GM18870 (cell line): ENCODE measurements around the gene AP3S1.
"Not testable (repeated sequence)": the region's sequence is repeated elsewhere in the genome, so short reads cannot be mapped to it uniquely, and the experiment has no call there.

Source experiments
- ATAC-seq: cut with Tn5 transposase; IDR thresholded peaks from one replicate; pipeline ENCODE4 v1.9.1; 2021; ENCODE audit warnings: moderate library complexity; ENCODE audit not compliant: unreplicated experiment

Gene AP3S1

DNA sequence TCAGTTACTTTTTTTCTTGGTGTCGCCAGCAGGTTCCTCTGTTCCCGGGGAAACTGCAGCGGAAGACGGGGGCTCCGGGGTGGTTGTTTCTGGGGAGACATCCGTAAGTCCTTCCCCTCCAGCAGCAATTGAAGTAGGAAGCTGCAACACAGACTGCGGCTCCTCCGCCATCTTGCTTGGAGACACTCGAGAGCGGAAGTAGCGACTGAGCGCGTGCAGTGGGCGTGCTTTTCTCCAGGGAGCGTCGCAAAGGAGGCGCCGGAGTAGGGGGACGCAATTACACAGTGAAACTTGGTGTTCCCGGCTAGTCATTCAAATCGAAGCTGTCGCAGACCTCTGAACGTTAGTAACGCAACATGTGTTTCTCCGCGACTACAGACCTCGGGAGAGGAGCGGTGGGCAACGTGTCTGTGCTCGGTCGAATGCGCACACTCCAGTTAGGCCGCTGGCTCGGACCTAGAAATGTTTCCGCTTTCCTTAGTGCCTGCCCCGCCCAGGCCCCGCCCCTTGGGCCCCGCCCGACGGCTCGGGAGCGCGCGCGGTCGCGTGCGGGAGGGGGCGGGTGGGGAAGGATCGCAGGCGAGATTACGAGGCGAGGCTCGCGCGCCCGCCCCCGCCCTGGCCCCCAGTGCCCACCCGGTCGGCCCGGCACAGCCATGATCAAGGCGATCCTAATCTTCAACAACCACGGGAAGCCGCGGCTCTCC is at the start of gene AP3S1, which contains the start of gene ATG12:
AP3S1 (plus strand) TSS at position 554 of the 707 bp plus-strand sequence; CDS start at position 657, 103 bp downstream.
ATG12 (minus strand) TSS at position 184 of the 707 bp plus-strand sequence; CDS start at position 171, 13 bp downstream.
- peak; percentile 83 for ATAC-seq

DNA sequence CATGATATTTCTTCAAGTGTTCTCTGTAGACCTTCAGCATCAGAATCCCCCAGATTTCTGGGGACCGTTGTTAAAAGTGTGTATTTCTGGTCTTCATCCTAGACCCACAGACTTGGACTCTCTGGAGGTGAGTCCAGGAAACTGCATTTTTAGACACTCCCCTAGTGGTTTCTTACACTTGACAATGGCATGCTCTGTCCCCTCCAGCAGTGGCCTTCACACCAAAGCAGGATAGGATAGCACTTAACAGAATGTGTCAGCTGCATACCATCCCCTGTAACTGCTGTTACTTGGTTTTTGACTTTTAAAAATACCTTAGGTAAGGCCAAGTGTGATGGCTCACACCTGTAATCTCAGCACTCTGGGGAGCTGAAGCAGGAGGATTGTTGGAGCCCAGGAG is 46.0 kb upstream of the AP3S1 start:
- no peak for ATAC-seq

DNA sequence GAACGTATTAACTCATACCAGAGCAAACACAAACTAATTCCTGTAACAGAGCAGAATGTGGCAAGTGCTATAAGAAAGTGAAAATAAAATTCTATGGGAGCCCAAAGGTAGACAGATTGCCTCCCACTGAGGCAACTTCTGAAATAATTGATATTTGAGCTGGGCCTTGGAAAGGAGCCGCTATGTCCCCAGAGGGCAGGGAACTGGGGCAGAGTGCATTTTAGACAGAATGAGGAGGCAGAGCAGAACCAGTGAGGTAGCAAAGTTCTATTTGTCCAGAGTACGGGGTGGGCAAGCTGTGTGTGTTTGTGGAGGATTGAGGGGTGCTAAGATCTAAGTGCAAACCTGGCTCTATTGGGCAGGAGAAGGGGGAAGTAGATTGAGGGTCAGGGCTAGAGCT is 45.1 kb upstream of the AP3S1 start:
- no peak for ATAC-seq

DNA sequence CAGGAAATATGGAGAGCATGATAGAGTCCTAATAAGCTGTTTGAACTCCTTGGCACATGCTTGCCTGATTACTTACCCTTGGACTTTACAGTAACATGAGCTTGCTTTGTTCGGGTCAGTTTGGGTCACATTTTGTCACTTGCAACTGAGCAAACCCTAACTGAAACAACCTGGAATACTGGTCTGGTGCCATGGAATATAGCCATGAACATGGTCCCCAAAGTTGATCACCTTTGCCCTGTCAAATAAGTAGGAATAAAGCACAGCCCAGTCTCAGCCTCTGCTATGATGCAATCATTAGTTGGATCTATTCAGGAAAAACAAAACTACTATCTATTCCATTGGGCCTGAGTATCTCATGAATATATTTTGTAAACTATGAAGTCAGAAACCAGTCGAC is 43.5 kb upstream of the AP3S1 start:
- ATAC-seq, result no peak

DNA sequence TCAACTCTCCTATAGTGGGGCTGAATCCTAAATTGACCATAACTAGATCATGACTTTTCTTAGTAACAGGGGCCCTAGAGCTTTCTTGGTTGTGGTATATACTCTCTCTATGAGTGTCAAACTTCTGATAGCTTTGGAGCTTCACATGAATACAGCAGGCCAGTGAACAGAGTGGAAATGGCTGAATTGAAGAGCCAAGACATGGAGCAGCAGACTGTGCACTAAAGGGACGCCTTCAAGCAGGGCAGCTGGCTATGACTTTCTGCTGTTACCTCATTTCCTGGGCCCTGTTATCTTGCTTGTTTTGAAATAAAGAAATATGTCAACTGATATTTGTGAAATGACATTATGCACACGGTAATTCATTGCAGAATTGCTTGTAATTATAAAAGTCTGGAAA is 41.6 kb upstream of the AP3S1 start:
- ATAC-seq, result no peak

DNA sequence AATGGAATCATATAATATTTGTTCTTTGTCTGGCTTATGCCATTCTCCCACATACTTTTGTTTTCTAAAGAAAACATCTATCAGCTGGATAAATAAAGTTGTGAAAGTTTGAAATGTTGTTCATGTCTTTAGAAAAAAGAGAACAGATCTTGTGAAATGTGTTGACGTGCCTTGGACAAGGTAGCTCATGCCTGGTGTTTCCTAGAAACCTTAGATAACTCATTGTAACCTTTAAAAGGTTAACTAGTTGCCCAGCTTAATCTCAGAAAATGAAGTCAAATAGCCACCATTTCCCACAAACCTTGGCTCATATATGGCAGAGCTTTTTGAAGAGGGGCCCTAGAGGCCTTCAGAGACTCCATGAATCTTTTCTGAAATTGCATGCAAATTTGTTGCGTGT is 40.6 kb upstream of the AP3S1 start:
- no peak for ATAC-seq

DNA sequence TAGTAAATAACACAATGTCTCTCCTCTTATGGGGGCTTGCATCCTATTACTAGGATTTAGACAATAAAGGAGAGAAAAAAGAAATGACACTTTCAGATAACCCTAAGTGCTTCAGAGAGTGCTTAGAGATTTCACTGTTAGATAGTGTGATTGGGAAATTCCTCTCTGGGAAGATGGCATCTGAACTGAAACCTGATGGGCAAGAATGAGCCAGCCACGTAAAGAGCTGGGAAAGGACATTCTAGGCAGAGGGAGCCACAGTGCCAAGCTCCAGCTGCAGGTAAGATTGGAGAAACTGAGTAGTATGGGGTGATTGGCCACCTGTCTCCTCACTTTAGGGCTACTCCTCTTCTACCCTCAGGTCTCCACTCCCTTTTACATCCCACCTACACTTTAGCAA is 39.8 kb upstream of the AP3S1 start:
- no peak for ATAC-seq

DNA sequence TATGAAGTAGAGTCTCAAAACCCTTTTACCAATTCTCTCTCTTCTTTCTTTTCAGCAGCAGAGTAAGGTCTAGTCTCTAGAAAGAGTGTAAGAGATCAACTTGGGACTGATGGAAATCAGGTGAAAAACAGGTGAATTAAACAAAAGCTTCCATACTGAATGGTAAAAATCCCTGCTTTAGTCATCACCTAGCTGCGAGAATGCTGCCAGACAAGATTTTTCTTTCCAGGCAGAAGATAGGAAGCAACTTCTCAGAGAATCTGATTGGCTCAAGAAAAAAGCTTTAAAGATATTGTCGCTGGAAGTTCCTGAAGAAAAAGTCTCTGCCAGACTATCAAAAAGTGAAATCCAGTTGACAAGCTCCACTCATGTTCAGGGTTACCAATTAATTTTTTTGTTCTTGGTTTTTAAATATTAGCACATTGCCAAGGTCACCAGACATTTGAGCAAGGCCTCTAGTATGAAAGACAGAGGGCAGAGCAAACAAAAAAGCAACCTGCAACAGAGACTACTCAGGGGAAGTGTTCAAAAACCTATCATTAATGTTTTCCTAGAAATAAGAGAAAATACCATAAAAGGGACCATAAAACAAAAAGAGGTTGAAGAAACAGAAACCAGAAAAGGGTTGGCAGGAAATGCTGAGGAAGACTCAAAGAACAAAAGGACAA is 34.6 kb upstream of the AP3S1 start:
- ATAC-seq, result no peak

DNA sequence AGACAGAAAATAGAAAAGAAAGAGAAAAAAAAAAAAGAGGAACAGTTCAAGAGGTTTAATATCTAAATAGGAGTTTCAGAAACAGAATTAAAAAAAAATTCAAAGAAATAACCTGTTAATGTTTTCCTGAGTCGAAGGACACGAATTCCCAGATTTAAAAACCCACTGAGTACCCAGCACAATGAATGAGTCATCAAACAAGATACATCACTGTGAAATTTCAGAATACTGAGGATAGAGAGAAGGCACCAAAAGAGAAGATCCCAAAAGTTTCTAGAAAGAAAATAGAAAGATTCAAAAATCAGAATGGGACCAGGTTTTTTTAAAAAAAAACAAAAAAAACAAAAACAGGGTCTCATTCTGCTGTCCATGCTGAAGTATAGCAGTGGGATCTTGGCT is 34.1 kb upstream of the AP3S1 start:
- ATAC-seq, result no peak

DNA sequence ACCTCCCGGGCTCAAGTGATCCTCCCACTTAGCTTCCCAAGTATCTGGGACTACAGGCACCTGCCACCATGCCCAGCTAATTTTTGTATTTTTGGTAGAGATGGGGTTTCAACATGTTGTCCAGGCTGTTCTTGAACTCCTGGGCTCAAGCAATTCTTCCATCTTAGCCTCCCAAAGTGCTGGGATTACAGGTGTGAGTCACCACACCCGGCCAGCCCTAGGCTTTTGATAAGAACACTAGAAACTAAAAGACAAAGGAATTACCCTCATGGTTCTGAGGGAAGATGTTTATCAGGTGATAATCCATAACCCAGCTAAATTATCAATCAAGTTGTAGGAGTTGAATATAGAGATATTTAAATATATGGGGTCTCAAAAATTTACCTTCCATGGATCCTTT is 33.7 kb upstream of the AP3S1 start:
- ATAC-seq, result not testable (repeated sequence)

DNA sequence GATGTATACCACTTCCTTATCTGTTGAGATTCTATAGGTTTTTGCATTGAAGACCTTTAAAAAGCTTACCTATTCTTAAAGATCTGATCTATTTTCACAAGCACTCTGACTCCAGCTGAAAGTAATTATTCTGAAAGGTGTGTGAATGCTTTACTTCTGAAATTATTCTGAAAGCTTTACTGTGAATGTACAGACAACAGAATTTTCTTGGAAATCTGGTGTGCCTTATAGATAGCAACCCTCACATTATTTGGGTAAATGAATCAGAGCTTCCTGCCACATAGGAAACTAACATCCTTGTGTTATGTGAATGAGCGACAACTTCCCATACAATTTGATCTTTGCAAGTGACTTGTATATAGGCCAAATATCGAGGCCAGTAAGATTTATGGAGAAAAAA is 31.8 kb upstream of the AP3S1 start:
- no peak for ATAC-seq

DNA sequence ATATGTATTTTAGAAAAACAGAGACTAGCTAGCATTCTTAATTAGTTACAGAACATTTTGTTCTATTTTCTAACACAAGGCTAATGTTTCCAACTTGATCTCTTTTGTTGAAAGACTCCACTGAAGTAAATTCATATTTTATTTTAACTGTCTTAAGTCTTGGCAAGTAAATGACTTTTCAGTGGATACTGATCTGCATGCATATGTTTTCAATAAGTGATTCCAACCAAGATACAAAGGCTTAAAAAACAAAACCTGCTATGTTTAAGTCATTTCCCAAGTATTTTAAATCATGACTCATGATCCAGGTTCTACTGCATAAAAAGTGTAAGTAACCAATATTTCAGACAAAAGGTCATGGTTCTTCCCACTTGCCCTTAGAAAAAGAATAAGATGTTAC is 31.0 kb upstream of the AP3S1 start:
- no peak for ATAC-seq

DNA sequence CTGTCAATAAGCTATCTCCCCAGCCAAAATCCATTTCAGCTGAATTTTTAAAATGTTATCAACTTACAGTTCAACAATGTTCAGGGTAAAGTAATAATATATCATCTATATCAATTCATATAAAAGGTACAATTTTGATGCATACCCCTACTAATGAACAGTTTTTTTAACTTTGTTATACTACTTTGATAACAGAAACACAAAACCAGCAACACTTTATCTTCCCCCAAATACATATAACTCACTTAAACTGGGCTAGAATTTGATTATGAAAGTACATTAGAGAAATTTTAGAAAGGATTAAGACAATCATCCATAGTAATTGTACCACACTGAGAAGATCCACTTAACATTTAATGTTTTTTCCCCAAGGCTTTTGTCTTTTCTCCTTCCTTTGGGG is 30.3 kb upstream of the AP3S1 start:
- ATAC-seq, result no peak

DNA sequence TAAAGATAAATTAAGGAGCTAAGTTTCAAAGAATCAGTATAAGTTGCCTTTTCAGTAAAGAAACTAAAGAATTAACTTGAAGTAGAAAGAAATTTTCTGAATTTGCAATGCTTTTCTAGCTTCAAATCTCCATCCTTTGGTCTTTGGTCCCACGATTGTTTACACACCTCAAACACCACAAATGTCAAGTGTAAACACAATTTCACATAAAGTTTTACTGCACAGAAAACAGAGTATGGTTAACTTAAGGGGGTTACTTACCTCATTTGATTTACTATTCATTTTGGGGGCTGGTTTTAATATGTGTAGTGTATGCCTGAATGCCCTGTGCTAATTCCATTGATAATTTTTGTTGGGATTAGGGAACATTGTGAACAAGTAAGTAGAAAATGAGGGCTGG is 29.4 kb upstream of the AP3S1 start:
- no peak for ATAC-seq

DNA sequence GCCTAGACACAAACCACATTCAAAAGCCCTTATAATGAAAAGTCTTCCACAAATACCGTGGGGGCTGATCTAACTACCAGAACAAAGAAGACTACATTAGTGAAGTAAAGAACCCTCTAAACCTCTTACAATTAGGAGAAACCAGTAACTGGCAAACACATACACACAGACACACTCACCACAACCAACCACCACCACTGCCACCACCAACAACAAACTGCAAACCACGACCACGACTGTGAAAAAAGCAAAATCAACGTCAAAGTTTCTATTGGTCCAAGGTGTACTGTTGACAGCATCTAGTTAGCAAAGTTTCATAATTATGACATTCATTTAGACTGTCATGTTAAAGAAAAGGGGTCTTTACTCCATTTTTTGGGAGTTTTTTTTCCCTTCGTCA is 28.0 kb upstream of the AP3S1 start:
- ATAC-seq, result no peak

DNA sequence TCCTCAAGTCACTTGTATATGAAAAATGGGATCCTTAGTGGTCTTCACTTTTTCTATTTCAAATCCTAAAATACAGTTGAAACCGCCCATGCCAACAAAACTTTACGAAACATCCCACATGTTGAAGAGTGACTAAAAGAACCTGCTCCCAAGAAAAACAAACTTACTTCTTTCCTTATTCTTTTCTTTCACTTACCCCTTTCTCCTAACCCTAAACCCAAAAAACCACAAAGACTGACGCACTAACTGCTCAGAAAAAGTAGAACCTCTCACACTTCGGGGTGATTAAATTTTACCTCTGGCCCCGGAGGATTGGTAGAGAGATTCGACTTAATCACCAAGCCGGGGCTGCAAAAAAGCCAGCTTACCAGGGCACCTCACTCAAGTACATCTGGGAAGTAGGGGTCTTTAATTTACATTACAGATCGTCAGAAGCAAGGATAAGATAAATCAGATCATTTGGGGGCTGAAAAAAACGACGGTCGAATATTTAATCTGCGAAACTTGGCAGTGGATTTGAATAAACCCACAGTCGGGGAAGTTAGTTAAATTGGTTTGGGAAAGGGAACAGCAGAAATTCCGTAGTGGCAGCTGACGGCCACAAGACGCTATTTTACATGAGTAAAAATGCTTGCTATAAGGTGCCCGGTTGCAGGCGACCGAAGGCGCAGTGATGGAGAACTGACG is 26.6 kb upstream of the AP3S1 start:
- ATAC-seq, result no peak

DNA sequence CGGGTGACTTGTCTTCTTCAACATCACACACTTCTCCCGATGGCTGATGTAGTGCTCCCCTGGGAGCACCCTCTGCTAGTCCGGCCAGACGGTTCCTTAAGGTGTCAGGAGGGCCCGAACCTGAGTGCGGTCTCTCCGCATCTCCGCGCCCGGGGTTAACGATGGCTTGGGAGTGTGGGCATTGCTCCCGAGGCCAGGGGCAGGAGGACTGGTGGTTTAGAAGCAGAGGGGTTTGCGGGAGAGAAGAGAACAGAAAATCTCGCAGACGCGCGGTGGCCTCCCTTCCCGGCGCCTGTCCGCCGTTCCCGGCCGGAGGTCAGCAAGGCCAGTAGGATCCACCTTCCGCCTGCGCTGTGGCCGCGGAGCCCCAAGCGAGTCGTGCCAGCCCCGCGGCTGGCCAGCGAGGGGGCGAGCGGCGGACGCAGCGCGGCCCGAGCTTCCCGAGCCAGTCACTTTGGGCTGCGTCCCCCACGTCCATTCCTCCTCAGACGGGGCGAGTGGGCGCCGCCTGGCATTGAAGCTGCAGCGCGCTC is 26.0 kb upstream of the AP3S1 start:
- ATAC-seq, result no peak

DNA sequence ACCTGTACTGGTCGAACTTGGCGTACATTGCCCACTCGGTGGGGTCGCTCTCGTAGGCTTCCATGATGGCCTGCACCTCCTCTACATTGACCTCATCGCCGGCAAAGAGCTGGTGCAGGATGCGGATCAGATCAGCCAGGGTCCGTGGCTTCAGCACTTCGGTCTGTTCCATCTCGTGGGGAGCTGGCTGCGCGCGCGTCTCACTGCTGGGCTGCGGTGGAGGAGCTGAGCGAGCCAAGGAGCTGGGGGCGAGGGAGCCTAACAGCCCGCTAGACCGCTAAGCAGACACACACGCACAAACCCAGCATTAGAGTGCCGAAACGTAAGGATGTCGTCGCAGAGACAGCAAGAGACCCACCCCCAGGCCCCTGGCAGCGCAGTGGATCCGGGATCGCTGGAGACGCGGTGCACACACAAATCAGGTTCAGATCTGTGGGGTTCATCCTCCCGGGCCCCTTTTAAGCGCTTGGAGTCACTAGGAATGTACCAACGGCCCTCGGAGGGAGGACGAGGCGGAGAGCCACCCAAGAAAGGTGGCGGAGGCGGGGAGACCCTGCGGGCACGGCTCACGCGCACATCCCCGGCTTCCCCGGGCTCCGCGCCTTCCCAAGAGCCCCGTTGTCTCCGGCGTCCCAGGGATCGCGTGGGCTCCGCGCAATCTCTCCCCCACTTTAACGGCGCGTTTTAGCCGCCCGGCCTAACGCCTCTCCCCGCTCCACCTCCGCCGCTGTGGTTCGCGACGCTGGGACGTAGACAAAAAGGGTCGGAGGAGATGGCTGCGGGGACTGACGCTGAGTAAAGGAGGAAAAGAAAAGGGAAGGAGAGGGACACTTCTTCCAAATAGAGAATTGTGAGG is 25.3 kb upstream of the AP3S1 start, which contains the start of gene CDO1:
CDO1 (minus strand) TSS at position 434 of the 856 bp plus-strand sequence; CDS start at position 172, 262 bp downstream.
- no peak for ATAC-seq

DNA sequence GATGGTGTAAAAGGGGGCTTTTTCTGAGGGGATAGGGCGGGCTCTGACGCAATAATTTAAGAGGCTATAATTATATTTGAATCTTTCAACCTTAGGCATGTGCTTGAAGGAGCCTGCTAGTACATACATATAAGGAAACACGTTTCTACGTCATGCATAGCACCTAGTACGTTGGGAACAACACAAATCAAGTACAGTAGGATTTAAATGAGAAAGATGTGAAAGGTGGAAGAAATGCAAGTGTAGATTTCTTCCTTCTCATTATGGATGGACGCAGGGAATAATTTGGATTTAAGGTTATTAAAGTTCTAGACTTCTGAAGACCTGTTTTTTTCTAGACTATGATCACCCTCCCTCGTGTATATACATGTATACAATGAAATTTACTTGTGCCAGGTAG is 24.3 kb upstream of the AP3S1 start:
- ATAC-seq, result no peak

DNA sequence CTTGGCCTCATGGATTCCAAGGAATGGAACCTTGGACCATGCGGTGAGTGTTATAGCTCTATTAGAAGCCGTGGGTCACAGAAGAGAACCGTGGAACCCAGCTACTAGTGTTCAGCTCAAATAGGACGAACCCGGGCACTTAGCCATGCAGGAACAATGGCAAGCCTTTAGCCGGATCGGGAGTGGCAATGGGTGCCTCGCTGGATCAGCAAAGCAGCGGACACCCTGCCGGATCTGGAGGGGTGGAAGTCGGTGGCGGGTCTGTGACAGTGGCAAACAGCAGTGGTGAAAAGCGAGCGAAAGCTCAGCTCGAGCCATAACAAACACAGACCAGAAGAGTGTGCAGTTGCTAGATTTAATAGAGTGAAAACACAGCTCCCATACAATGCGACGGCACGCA is 22.9 kb upstream of the AP3S1 start:
- no peak for ATAC-seq

DNA sequence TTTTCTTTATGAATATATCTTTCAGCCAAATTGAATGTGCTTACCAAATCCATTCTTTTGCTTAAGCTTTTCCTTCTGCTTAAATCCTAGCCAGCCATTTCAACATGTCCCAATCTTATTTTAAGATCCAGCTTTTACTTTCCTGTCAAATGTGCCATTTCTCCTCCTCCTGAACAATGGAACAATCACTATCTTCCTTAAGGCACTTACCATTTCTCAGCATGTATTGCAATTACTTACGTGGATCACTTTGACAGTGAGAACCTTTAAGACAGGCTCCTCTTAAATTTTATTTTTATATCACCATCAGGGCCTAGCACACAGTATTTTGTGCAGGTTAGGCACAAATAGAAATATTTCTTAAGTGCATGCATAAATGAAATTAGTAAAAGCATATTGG is 20.9 kb upstream of the AP3S1 start:
- no peak for ATAC-seq
